HL-60 (cell line): Measurements from ENCODE around the gene PKNOX1.
"Not testable (repeated sequence)": the region's sequence is repeated elsewhere in the genome, so short reads cannot be mapped to it uniquely, and the experiment has no call there.

ENCODE experiments used
- DNase-seq, 2 experiments: peaks; one replicate each; pipeline ENCODE4 v3.0.0-alpha.2; 2010 to 2020; ENCODE audit warnings: low read depth in 1 of 2, low spot score in 1 of 2
- H3K27ac ChIP-seq: fragments of 250-450 bp; sonication (Bioruptor Pico); replicated peaks from 2 replicates; pipeline ENCODE4 v1.5.1; 2020; ENCODE audit warnings: mild to moderate bottlenecking, moderate library complexity
- H3K27me3 ChIP-seq: fragments of 250-450 bp; sonication (Bioruptor Pico); 2 replicates; pipeline ENCODE4 v1.5.1; 2021; ENCODE audit warnings: mild to moderate bottlenecking, moderate library complexity; ENCODE audit not compliant: insufficient read depth, poor library complexity, severe bottlenecking
- H3K4me3 ChIP-seq: replicated peaks from 2 replicates; pipeline ENCODE4 v1.5.1; 2011; ENCODE audit warnings: mild to moderate bottlenecking, control low read depth, low read length; ENCODE audit not compliant: insufficient read depth
- GABPA ChIP-seq: IDR thresholded peaks from 2 replicates; pipeline ENCODE4 v1.6.1; 2012; ENCODE audit warnings: low read depth
- POLR2AphosphoS5 ChIP-seq: IDR thresholded peaks from 2 replicates; pipeline ENCODE4 v1.6.1; 2012; ENCODE audit warnings: low read depth
- SPI1 ChIP-seq: IDR thresholded peaks from 2 replicates; pipeline ENCODE4 v1.6.1; 2012; ENCODE audit warnings: low read depth, mild to moderate bottlenecking, borderline replicate concordance
- TF ChIP-seq, protein P1 (sequence below): IDR thresholded peaks from one replicate; pipeline ENCODE4 v1.5.1; 2011; ENCODE audit warnings: low read length, control low read depth, inconsistent platforms; ENCODE audit not compliant: insufficient read depth
- TF ChIP-seq, protein P2 (sequence below): IDR thresholded peaks from 2 replicates; pipeline ENCODE4 v1.6.1; 2012; ENCODE audit warnings: low read depth; ENCODE audit not compliant: insufficient replicate concordance

The PKNOX1 gene

DNA sequence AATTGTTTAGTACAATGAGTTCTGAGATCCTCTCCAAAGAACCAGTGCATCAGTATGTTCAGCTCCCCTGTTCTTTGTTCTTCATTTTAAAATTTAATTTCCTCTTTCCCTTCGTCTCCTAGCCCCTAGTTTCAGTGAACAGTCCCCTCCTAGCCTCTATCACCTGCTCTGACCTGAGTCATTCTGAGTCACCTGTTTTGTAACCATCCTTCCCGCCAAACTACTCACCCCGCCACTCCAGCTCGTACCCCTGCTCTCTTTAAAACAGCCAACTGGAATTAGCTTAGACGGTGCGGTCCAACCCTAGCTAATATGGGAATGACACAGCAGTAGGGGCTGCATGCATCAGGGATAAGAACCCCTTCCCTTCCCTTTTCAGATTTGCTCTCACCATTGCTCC is 32.1 kb upstream of the PKNOX1 start:
- DNase-seq, result no peak
- Histone ChIP-seq H3K27me3 (no peaks in the 10 kb centered on the region), H3K27ac (no peak overlapping the region), H3K4me3 (no peak overlapping the region)
- TF ChIP-seq, protein P1, sequence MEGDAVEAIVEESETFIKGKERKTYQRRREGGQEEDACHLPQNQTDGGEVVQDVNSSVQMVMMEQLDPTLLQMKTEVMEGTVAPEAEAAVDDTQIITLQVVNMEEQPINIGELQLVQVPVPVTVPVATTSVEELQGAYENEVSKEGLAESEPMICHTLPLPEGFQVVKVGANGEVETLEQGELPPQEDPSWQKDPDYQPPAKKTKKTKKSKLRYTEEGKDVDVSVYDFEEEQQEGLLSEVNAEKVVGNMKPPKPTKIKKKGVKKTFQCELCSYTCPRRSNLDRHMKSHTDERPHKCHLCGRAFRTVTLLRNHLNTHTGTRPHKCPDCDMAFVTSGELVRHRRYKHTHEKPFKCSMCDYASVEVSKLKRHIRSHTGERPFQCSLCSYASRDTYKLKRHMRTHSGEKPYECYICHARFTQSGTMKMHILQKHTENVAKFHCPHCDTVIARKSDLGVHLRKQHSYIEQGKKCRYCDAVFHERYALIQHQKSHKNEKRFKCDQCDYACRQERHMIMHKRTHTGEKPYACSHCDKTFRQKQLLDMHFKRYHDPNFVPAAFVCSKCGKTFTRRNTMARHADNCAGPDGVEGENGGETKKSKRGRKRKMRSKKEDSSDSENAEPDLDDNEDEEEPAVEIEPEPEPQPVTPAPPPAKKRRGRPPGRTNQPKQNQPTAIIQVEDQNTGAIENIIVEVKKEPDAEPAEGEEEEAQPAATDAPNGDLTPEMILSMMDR, result no peak
- TF ChIP-seq GABPA, result no peak
- TF ChIP-seq SPI1, result no peak
- TF ChIP-seq, protein P2, sequence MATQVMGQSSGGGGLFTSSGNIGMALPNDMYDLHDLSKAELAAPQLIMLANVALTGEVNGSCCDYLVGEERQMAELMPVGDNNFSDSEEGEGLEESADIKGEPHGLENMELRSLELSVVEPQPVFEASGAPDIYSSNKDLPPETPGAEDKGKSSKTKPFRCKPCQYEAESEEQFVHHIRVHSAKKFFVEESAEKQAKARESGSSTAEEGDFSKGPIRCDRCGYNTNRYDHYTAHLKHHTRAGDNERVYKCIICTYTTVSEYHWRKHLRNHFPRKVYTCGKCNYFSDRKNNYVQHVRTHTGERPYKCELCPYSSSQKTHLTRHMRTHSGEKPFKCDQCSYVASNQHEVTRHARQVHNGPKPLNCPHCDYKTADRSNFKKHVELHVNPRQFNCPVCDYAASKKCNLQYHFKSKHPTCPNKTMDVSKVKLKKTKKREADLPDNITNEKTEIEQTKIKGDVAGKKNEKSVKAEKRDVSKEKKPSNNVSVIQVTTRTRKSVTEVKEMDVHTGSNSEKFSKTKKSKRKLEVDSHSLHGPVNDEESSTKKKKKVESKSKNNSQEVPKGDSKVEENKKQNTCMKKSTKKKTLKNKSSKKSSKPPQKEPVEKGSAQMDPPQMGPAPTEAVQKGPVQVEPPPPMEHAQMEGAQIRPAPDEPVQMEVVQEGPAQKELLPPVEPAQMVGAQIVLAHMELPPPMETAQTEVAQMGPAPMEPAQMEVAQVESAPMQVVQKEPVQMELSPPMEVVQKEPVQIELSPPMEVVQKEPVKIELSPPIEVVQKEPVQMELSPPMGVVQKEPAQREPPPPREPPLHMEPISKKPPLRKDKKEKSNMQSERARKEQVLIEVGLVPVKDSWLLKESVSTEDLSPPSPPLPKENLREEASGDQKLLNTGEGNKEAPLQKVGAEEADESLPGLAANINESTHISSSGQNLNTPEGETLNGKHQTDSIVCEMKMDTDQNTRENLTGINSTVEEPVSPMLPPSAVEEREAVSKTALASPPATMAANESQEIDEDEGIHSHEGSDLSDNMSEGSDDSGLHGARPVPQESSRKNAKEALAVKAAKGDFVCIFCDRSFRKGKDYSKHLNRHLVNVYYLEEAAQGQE, result no peak
- TF ChIP-seq POLR2AphosphoS5, result no peak

DNA sequence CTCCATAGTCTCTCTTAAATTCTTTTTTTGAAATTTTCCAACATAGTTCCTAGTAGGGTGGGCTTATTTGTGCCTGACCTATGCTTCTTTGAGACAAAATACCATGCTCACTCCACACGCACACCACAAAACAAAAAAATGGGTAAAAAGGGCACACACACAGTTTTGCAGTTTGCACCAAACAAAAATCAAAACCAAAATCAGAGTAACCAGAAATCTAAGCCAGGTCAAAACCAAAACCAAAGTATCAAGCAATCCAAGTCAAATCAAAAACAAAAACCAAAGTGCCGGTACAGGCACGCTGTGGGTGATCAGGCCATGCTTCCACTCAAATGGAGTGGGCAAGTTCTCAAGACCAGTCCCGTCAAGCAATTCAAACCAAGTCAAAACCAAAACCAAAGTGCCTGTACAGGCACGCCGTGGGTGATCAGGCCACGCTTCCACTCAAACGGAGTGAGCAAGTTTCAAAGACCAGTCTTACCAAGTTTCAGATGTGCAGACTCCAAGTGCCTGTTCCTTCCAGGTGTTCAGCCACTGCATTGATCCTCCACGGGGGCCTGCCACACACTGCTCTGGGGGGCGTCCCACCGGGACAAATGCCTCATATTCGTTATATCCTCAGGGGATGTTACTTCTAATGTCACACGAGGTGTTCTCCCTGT is 25.1 kb upstream of the PKNOX1 start:
- not testable (repeated sequence) for DNase-seq, H3K4me3 ChIP-seq, H3K27ac ChIP-seq

DNA sequence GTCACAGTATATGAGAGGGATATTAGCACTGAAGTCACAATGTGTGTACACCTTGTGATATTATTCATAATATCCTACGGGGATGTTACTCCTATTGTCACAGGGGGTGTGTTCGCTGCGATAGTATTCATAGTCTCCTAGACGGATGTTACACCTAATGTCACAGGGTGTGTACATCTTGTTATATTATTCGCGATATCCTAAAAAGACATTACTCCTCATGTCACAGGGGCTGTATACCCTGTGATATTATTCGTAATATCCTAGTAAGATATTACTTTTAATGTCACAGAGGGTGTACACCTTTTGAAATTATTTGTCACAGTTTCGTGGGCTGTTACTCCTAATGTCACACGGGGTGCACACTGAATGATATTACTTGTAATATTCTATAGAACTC is 23.2 kb upstream of the PKNOX1 start:
- not testable (repeated sequence) for DNase-seq, H3K27ac ChIP-seq, H3K27me3 ChIP-seq, H3K4me3 ChIP-seq

More for the DNA sequence above, 25.1 kb upstream of the PKNOX1 start:
- not testable (repeated sequence) for H3K27me3 ChIP-seq

DNA sequence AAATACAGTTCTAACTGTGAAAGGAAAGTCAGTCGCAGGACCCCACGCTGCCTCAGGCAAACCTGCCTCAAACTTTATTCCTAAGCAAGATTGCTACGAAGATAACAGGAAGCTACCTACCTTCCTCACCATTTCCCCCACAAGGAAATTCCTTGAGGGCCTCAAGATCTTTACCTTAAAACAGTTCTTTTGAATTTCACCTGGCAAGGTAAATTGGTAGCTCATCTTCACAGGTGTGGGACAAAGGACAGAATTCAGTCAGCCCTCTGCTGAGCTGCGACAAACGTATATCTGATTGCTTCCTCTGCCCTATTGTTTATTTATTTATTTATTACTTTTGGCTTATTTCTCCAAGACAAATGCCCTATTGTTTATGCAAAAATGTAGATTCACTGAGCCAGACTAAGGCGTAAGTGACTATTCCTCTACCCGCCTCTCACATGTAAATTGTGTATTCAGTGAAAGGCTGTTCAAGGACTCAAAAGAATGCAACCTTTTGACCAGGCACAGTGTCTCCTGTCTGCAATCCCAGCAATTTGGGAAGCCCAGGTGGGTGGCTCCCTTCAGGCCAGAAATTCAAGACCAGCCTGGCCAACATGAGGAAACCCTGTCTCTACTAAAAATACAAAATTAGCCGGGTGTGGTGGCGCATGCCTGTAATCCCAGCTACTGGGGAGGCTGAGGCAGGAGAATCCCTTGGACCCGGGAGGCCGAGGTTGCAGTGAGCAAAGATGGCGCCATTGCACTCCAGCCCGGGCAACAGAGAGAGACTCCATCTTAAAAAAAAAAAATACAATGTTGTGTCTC is 17.3 kb upstream of the PKNOX1 start:
- no peak for TF ChIP-seq SPI1
- TF ChIP-seq, protein P2, result no peak
- TF ChIP-seq POLR2AphosphoS5, result no peak
- no peak for TF ChIP-seq GABPA
- TF ChIP-seq, protein P1, result no peak
- Histone ChIP-seq H3K4me3 (no peak overlapping the region), H3K27ac (no peak overlapping the region), H3K27me3 (no peaks in the 10 kb centered on the region)
- DNase-seq, result no peak

DNA sequence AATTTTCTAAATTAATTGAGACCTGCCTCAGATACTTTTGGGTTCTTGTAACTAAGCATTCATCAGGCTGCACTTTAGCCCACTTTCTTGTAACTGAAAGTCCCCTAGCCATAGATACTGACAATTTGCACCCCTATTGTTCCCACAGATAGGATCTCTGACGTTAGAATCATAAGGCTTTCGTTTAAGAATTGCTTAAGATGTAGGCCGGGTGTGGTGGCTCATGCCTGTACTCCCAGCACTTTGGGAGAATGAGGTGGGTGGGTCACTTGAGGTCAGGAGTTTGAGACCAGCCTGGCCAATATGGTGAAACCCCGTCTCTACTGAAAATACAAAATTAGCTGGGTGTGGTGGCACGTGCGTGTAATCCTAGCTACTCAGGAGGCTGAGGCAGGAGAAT is 16.2 kb upstream of the PKNOX1 start:
- H3K27me3 ChIP-seq, DNase-seq, H3K4me3 ChIP-seq, H3K27ac ChIP-seq: not testable (repeated sequence)
